Heart left ventricle (tissue), 13 donors: Measurements from ENCODE around the gene ACO1.

ENCODE experiments used
- CTCF ChIP-seq, 12 donors: fragments of 200-600 bp; sonication (generic) in 4 of 12; IDR thresholded peaks; one replicate each; pipeline versions ENCODE4 v1.5.0 to v1.8.0; 2018 to 2022; ENCODE audit warnings: antibody characterized with exemption in 12 of 12, mild to moderate bottlenecking in 5 of 12
- POLR2A ChIP-seq, 2 donors: fragments of 450-650 bp; IDR thresholded peaks; one replicate each; pipeline ENCODE4 v1.6.1; 2017; ENCODE audit warnings: antibody characterized with exemption in 2 of 2, mild to moderate bottlenecking in 2 of 2, moderate library complexity in 2 of 2
- donor health status: ischemic (EF 13 %, LVEDD 7.1; RV severe dilation, severe dysfunction).
- donor health status: DM: no; HTN: yes; CAD: no.
- donor health status: DM: no; HTN: no; CAD: no.
- donor health status: ischemic (EF 25% LVEDD 6.9; RV normal size, moderate dysfunction).
- donor health status: ischemic (EF 25% LVEDD 5.7; RV mildly dilated, moderate dysfunction).
- donor health status: ischemic (EF 35%, LVEDD 5.7; RV mildly dilated, moderate dysfunction).
- donor health status: nonischemic (EF 11% LVEDD 7.7; RV severe dilation, severe dysfunction).
- donor health status: DM: yes; HTN: yes; CAD: no.
- donor health status: PGD.
- donor health status: ischemic (EF 29% LVEDD 5.4; RV normal size, mild dysfunction).
- donor health status: nonischemic (EF 23%, LVEDD 6.1; RV moderate dilation, normal function).

- TF ChIP-seq CTCF (IDR thresholded peaks at IDR 0.05) (no peak), POLR2A (IDR thresholded peaks at IDR 0.05) (no peak)
Measured at GRCh38 chr9:32405506-32405905, 21.1 kb downstream of the ACO1 start.
